HS-27A (cell line): ENCODE results near the gene UTP25.

ENCODE experiments used
- DNase-seq: peaks from one replicate; pipeline ENCODE4 v3.0.0-alpha.2; 2012; ENCODE audit warnings: low read depth, missing footprints

The UTP25 gene

DNA sequence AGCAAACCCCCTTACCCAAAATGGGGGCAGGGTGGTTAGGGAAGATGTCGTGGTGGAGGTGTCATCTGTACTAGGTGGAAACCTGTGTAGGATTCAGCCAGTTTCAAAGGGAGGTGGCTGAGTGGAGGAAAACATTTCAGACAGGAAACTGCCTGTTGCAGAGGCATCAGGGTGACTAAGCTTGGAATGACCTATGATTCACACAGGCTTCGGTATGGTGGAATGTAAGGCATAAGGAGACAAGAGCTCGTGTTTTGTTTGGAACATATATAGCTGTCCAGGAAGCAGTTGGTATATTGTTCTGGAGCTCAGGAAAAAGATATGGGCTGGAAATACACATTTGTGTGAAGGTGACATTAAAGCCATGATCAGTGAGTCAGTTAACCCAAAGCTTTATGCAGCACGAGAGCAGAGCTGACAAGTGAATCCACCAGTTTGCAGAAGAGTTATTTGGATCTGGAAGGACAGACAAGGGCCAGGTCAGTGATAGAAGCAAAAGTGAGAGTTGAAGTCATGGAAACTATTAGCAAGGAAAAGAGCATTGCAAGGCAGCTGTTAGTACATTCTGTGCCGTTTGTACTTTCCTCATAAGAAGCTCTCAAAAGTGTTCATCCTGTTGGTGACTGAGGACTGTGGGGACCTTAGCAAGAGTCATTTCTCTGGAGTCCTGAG lies 12.2 kb downstream of the UTP25 start:
- peak; percentile 80 for DNase-seq

GRCh38 chr1:209840611-209841010 lies 12.8 kb downstream of the UTP25 start:
- no peak for DNase-seq

- no peak for DNase-seq
Observed at GRCh38 chr1:209844695-209845407, 17.1 kb downstream of the UTP25 start.

DNA sequence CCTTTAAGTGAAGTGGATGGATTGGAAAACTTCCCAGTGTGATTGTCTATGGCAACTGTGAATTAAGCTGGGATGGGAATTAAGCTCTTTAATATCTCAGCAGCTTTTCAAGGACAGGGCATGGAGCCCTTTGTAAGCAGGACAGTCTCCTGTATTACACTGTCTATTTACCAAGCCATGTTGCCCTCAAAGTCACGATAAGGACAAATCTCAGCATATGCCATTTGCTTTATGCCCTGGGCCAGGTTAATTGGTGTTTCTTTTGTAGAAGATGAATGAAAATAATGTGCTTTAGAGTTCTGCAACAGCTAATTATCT lies 17.6 kb downstream of the UTP25 start:
- no peak for DNase-seq

DNA sequence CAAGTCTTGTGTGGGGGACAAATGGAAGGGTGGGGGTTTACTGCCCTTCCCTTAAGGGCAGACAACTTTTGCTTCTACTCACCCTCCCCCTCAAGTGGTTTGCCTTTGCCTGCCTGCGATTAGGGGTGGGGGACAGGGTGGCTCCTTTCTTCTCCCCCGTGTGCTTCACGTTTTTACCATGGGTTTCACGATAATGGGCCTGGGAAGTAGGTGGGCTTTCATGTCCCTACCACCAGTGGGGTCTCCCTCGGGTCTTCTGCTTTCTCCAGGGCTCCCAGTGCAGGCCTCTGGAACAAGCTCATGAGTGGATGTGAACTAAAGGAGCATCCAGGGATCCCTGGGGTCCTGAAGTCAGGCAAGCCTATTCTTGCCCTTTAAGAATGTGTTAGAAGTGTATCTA lies 21.6 kb downstream of the UTP25 start:
- no peak for DNase-seq

DNA sequence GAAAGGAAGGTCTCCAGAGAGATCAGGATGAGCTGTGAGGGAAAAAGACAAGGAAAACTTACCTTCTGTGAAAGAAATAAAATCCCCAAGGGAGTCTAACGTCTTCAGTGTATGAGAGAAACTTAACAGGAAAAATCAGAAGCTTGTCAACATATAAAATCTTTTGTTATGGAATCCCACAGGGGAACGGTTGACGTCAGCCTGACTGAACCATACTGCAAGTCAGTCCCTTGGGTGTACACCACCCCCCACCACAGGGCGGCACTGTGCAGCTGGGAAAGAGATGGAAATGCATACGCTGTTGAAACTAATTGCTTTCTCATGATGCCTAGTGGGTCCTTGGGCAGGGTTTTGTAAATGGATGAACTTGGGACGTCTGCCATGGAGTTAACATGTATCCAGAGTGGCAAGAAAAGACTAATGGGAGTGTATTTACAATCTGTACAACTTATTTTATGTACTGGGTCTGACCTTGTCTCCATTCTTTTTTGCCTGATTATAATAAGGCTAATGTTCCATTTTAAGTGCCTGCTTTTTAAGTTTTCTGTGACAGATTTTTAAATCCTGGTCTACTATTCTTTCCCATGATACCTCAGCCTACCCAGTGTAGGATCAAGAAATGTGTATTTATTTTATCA lies 22.7 kb downstream of the UTP25 start:
- no peak for DNase-seq

GRCh38 chr1:209853676-209854075 lies 25.9 kb downstream of the UTP25 start:
- DNase-seq: no peak

GRCh38 chr1:209854196-209854595 lies 26.4 kb downstream of the UTP25 start:
- no peak for DNase-seq

- no peak for DNase-seq
Observed at GRCh38 chr1:209855006-209855405, 27.2 kb downstream of the UTP25 start.

- no peak for DNase-seq
Observed at GRCh38 chr1:209855623-209856022, 27.9 kb downstream of the UTP25 start.

GRCh38 chr1:209858561-209859103 lies 30.9 kb downstream of the UTP25 start:
- DNase-seq: no peak

DNA sequence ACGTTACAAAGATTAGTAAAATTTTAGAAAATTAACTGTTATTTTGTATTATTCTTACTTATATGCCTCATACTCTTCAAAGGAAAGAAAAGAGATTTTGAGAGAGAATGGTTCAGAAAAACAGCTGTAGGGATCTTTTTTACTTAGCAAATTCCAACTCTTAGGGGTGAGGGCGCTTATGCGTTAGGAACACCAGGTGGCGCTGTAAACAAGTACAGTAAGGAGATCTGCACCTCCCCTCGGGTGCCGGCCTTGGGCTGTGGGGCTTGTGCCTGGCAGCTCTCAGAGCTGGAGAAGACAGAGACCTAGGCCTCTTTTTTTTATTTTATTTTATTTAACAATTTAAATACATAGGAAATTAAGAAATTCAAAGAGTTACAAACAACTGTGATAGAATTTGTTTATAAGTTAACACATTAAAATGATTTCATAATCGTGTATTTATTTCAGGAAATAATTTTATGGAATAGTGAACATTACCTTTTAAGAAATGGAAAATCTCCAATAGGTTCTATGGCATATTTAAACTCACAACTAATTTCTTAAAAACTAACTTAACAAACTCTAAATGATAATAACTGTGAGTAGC lies 32.6 kb downstream of the UTP25 start:
- DNase-seq: no peak

DNA sequence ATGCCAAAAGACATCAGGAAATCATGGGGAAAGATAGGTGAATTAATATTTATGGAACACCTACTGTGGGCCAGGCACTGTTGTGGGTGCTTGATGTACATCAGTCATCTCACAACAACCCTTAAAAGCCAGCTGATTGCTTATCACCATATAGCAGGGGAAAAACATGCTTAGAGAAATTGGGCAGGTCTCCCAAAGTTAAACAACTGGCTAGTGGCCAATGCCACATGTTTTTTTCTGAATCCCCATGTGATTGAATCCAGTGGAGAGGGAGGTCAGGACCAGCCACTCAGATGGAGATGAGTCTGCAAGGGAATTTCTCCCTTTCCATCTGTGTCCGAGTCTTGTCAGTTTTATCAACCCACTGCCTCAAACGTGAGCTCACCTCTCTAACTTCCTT lies 33.5 kb downstream of the UTP25 start:
- DNase-seq: no peak

- no peak for DNase-seq
Observed at GRCh38 chr1:209862391-209863356, 34.9 kb downstream of the UTP25 start.

DNA sequence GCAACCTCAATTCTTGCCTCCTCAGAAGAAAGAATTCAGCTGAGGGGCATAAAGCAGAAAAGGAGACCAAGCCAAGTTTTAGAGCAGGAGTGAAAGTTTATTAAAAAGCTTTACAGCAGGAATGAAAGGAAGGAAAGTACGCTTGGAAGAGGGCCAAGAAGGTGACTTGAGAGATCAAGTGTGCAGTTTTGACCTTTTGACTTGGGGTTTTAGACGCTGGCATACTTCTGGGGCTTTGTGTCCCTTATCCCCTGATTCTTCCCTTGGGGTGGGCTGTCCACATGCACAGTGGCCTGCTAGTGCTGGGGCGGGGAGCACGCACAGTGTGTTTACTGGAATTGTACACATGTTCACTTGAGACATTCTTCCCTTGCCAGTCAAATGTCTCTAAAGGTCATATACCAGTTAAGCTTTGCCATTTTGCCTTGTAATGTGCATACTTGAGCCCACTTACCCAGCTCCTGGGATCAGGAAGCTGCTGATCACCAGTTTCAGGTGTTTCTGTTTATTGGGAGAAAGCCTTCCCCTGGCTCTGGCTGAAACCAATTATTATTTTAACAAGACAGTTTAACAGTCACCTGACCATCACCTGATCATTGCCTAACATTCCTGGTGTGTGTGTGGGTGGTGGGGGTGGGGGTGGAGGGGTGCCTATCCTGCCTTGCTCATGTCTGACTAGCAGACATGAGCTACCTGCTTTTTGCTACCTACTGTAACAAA lies 36.2 kb downstream of the UTP25 start:
- no peak for DNase-seq

GRCh38 chr1:209866201-209866600 lies 38.4 kb downstream of the UTP25 start:
- no peak for DNase-seq

DNA sequence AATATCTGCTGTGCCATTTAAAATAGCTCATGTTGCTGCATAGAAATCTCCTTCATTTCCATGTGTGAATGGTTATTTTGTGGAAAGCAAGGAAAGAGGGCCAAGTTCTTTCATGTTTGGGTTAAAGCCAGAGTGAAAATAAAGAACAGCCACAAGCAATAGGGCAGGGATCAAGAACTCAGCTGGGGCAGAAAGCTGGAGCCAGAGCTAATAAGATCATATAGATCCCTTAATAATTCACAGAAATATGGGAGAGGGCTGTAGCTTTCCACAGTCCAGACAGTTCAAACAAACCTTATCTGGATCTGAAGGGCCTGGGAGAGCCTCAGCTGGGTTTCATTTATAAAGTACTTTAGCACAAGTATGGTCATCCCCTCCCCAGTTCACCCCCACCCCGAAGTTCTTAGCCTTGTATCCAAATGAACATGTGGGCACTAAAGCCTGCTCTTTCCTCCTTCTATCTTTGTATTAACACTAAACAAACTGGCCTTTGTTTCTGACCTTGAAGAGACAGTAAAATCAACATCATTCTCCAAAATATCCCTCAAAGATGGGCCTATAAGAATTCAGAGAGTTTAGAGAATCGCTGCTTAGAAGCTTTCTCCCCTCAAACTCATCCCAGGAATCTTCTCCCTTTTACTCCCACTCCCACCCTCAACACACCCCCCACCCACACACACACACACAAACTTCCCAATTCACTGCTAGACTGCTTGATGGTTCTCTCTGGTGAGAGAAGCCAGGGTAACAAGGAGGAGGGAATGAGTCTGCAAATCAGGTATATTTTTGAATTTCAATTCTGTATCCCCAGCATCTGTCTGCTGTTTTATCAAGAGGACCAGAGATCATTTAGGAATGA lies 41.7 kb downstream of the UTP25 start:
- no peak for DNase-seq

GRCh38 chr1:209870151-209870831 lies 42.5 kb downstream of the UTP25 start:
- no peak for DNase-seq

- DNase-seq: no peak
Observed at GRCh38 chr1:209871006-209871405, 43.2 kb downstream of the UTP25 start.
